ENCODE measurements around the gene RETN.
"Not testable (repeated sequence)": the region's sequence is repeated elsewhere in the genome, so short reads cannot be mapped to it uniquely, and the experiment has no call there.

Gene RETN

GRCh38 chr19:7640803-7641202 is 28.0 kb upstream of the RETN start:
- Histone ChIP-seq H3K27ac (ENCODE audit: low read length) (no peak overlapping the region), H3K4me3 (ENCODE audit: low read length) (no peak overlapping the region), H3K27me3 (ENCODE audit: control insufficient read depth, insufficient read depth, low read length) (peaks cover 10% of the 10 kb centered on the region), H3K4me1 (ENCODE audit: control insufficient read depth, low read depth, low read length) (no peaks in the 10 kb centered on the region), H3K9ac (ENCODE audit: low read length) (no peak overlapping the region), H3K36me3 (ENCODE audit: control insufficient read depth, low read depth, low read length) (no peaks in the 10 kb centered on the region), H3K9me3 (ENCODE audit: control insufficient read depth, low read depth, low read length) (no peaks in the 10 kb centered on the region)

DNA sequence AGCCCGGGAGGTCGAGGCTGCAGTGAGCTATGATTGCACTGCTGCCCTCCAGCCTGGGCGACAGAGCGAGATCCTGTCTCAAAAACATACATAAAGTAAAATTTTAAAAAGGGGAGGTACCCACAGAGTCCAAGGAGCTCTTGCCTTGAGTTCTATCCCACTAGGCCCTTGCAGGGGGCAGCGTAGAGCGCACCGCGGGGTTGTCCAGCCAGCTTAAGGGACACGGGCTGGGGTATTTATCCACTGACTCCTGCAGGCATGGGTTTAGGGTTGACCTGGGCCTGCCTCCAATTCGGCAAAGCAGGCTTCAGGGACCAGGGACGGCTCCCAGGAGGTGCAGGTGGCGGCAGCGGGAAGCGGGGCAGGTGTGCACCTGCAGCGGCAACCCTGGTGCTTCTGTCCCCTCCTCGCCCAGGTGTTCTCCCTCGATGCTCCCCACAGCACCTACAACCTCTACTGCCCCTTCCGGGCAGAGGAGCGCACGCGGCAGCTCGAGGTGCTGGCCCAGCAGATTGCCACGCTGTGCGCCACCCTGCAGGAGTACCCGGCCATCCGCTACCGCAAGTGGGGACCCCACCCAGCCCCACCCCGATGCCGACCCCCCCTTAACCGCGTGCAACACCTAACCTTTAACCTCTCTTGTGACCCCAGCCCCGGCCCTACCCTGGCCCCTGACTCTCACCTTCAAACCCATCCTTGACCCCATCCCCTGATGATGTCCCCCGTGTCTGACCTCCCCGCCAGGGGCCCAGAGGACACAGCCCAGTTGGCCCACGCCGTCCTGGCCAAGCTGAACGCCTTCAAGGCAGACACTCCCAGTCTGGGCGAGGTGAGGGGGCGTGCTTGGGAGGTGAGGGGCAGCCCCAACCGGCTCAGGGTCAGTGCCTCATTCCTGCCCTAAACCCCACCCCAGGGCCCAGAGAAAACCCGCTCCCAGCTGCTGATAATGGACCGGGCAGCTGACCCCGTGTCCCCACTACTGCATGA is 27.3 kb upstream of the RETN start:
- Histone ChIP-seq H3K27me3 (ENCODE audit: control insufficient read depth, insufficient read depth, low read length) (peaks cover 2% of the 10 kb centered on the region), H3K4me3 (ENCODE audit: low read length) (no peak overlapping the region), H3K27ac (ENCODE audit: low read length) (no peak overlapping the region), H3K36me3 (ENCODE audit: control insufficient read depth, low read depth, low read length) (no peaks in the 10 kb centered on the region), H3K4me1 (ENCODE audit: control insufficient read depth, low read depth, low read length) (no peaks in the 10 kb centered on the region), H3K9ac (ENCODE audit: low read length) (no peak overlapping the region), H3K9me3 (ENCODE audit: control insufficient read depth, low read depth, low read length) (no peaks in the 10 kb centered on the region)

- Histone ChIP-seq H3K9me3 (ENCODE audit: control insufficient read depth, low read depth, low read length) (no peaks in the 10 kb centered on the region), H3K27ac (ENCODE audit: low read length) (no peak overlapping the region), H3K9ac (ENCODE audit: low read length) (no peak overlapping the region), H3K36me3 (ENCODE audit: control insufficient read depth, low read depth, low read length) (no peaks in the 10 kb centered on the region), H3K4me3 (ENCODE audit: low read length) (no peak overlapping the region), H3K4me1 (ENCODE audit: control insufficient read depth, low read depth, low read length) (no peaks in the 10 kb centered on the region), H3K27me3 (ENCODE audit: control insufficient read depth, insufficient read depth, low read length) (no peaks in the 10 kb centered on the region)
Measured at GRCh38 chr19:7642295-7643030, 26.4 kb upstream of the RETN start.

- no peaks in the 10 kb centered on the region for H3K27me3 ChIP-seq (ENCODE audit: control insufficient read depth, insufficient read depth, low read length)
- H3K9ac ChIP-seq (ENCODE audit: low read length): no peak overlapping the region
- H3K36me3 ChIP-seq (ENCODE audit: control insufficient read depth, low read depth, low read length): no peaks in the 10 kb centered on the region
- H3K4me3 ChIP-seq (ENCODE audit: low read length): no peak overlapping the region
- H3K27ac ChIP-seq (ENCODE audit: low read length): no peak overlapping the region
- no peaks in the 10 kb centered on the region for H3K9me3 ChIP-seq (ENCODE audit: control insufficient read depth, low read depth, low read length)
- no peaks in the 10 kb centered on the region for H3K4me1 ChIP-seq (ENCODE audit: control insufficient read depth, low read depth, low read length)
Measured at GRCh38 chr19:7643031-7643415, 25.8 kb upstream of the RETN start.

- H3K27me3 ChIP-seq (ENCODE audit: control insufficient read depth, insufficient read depth, low read length): not testable (repeated sequence)
Measured at GRCh38 chr19:7643629-7644549, 25.0 kb upstream of the RETN start.

DNA sequence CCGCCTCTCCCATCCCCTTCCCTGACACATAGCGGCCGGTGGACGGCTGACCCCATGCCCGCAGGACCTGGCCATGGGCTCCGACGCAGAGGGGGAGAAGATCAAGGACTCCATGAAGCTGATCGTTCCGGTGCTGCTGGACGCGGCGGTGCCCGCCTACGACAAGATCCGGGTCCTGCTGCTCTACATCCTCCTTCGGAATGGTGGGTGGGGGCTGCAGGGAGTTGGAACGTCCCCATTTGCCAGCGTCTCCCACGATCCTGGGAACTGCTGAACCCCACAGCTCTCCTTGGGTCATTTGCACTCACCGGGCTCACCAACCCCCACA is 24.3 kb upstream of the RETN start:
- no peak overlapping the region for H3K4me3 ChIP-seq (ENCODE audit: low read length)
- no peaks in the 10 kb centered on the region for H3K4me1 ChIP-seq (ENCODE audit: control insufficient read depth, low read depth, low read length)
- no peaks in the 10 kb centered on the region for H3K9me3 ChIP-seq (ENCODE audit: control insufficient read depth, low read depth, low read length)
- H3K36me3 ChIP-seq (ENCODE audit: control insufficient read depth, low read depth, low read length): no peaks in the 10 kb centered on the region
- H3K9ac ChIP-seq (ENCODE audit: low read length): no peak overlapping the region
- no peaks in the 10 kb centered on the region for H3K27me3 ChIP-seq (ENCODE audit: control insufficient read depth, insufficient read depth, low read length)
- no peak overlapping the region for H3K27ac ChIP-seq (ENCODE audit: low read length)

More at GRCh38 chr19:7643629-7644549, 25.0 kb upstream of the RETN start:
- not testable (repeated sequence) for H3K9ac ChIP-seq (ENCODE audit: low read length); H3K9me3 ChIP-seq (ENCODE audit: control insufficient read depth, low read depth, low read length); H3K4me3 ChIP-seq (ENCODE audit: low read length); H3K4me1 ChIP-seq (ENCODE audit: control insufficient read depth, low read depth, low read length); H3K36me3 ChIP-seq (ENCODE audit: control insufficient read depth, low read depth, low read length); H3K27ac ChIP-seq (ENCODE audit: low read length)

DNA sequence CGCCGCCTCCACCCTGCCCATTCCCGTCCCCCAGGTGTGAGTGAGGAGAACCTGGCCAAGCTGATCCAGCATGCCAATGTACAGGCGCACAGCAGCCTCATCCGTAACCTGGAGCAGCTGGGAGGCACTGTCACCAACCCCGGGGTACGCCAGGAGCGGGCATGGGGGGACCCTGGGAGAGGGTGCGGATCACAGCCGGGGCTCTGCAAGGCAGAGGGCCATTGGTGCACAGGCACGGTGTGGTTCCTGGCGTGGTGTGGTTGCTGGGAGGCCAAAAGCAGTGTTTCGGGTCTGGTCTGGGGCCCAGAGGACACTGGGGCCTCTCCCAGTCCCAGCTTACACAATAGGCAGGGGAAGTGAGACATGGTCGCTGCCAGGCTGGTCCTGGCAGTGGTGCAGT is 23.7 kb upstream of the RETN start:
- H3K9ac ChIP-seq (ENCODE audit: low read length): no peak overlapping the region

DNA sequence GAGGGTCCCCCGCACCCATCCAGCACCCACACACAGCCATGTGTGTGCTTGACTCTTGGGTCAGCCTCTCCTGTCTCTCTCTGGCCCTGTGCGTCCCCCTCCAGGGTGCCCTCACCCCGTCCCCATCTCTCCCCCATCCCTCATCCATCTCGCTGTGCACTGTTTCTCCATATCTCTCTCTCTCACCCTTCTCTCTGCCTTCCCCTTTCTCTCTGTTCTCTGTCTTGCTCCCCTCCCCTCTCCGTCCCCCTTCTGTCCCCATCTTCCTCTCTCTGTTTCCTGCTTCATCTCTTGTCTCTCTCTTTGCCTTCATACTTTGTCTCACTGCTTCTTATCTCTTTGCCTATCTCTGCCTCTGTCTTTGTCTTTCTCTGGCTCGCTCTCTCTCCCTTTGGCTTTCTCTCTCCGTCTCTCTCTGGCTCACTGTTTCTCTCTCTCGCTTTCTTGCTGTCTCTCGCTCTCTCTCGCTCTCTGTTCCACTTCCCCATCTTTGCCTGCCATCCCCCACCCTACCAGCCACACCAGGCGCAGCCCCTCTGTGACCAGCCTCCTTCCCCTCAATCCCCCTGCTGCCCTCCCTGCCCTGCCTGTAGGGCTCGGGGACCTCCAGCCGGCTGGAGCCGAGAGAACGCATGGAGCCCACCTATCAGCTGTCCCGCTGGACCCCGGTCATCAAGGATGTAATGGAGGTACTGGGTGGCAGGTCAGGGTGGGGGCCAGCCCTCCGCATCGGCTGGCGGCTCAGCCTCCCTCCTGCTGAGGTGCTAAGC is 23.0 kb upstream of the RETN start:
- no peak overlapping the region for H3K4me3 ChIP-seq (ENCODE audit: low read length)
- no peaks in the 10 kb centered on the region for H3K4me1 ChIP-seq (ENCODE audit: control insufficient read depth, low read depth, low read length)
- no peak overlapping the region for H3K9ac ChIP-seq (ENCODE audit: low read length)
- peaks cover 5% of the 10 kb centered on the region for H3K27me3 ChIP-seq (ENCODE audit: control insufficient read depth, insufficient read depth, low read length)
- H3K9me3 ChIP-seq (ENCODE audit: control insufficient read depth, low read depth, low read length): no peaks in the 10 kb centered on the region
- no peak overlapping the region for H3K27ac ChIP-seq (ENCODE audit: low read length)
- no peaks in the 10 kb centered on the region for H3K36me3 ChIP-seq (ENCODE audit: control insufficient read depth, low read depth, low read length)

More for the DNA sequence above, 23.7 kb upstream of the RETN start:
- H3K36me3 ChIP-seq (ENCODE audit: control insufficient read depth, low read depth, low read length): no peaks in the 10 kb centered on the region
- H3K9me3 ChIP-seq (ENCODE audit: control insufficient read depth, low read depth, low read length): no peaks in the 10 kb centered on the region
- no peak overlapping the region for H3K27ac ChIP-seq (ENCODE audit: low read length)
- H3K4me1 ChIP-seq (ENCODE audit: control insufficient read depth, low read depth, low read length): no peaks in the 10 kb centered on the region
- no peaks in the 10 kb centered on the region for H3K27me3 ChIP-seq (ENCODE audit: control insufficient read depth, insufficient read depth, low read length)
- no peak overlapping the region for H3K4me3 ChIP-seq (ENCODE audit: low read length)

DNA sequence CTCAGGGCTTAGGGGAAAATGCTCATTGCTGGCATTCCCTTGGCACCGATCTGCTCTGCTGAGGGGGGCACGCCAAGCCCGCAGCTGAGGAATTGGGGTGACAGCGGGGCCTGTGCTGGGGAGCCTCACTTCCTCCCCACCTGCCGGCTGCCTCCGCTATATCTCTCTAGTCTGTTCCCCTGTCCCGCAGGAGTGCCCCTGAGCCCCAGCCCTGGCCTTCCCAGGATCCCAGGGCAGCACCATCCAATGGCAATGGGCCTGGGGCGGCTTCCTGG is 22.5 kb upstream of the RETN start:
- Histone ChIP-seq H3K4me3 (ENCODE audit: low read length) (no peak overlapping the region), H3K27me3 (ENCODE audit: control insufficient read depth, insufficient read depth, low read length) (peaks cover 10% of the 10 kb centered on the region), H3K4me1 (ENCODE audit: control insufficient read depth, low read depth, low read length) (no peaks in the 10 kb centered on the region), H3K36me3 (ENCODE audit: control insufficient read depth, low read depth, low read length) (no peaks in the 10 kb centered on the region), H3K9ac (ENCODE audit: low read length) (no peak overlapping the region), H3K27ac (ENCODE audit: low read length) (no peak overlapping the region), H3K9me3 (ENCODE audit: control insufficient read depth, low read depth, low read length) (no peaks in the 10 kb centered on the region)

- H3K27me3 ChIP-seq (ENCODE audit: control insufficient read depth, insufficient read depth, low read length): peaks cover 10% of the 10 kb centered on the region
- no peak overlapping the region for H3K9ac ChIP-seq (ENCODE audit: low read length)
- H3K9me3 ChIP-seq (ENCODE audit: control insufficient read depth, low read depth, low read length): no peaks in the 10 kb centered on the region
- no peaks in the 10 kb centered on the region for H3K36me3 ChIP-seq (ENCODE audit: control insufficient read depth, low read depth, low read length)
- no peaks in the 10 kb centered on the region for H3K4me1 ChIP-seq (ENCODE audit: control insufficient read depth, low read depth, low read length)
- no peak overlapping the region for H3K4me3 ChIP-seq (ENCODE audit: low read length)
- no peak overlapping the region for H3K27ac ChIP-seq (ENCODE audit: low read length)
Measured at GRCh38 chr19:7647156-7647555, 21.7 kb upstream of the RETN start.

All from iPS-18a (cell line).